GM12878 (cell line): ENCODE measurements around the gene HS3ST6. TPM values are rescaled to one million over a fixed set of nuclear protein-coding genes. Genes with fewer than 3 reads are reported as not detected.
A peak's percentile ranks its signal among the peaks of the same experiment; 100 is the strongest.

Experiments
- ATAC-seq: fragments of 200-7000 bp; cut with Tn5 transposase; 3 replicates; pipeline ENCODE4 v1.9.1; 2020; ENCODE audit warnings: mild to moderate bottlenecking, moderate library complexity
- BruUV-seq: library from RNA; stranded (reverse); fragments of 400-500 nt; replicated peaks from 2 replicates; lab custom pipeline; 2021; lab: Mats Ljungman, UMichigan
- CTCF ChIA-PET: fragments of 300-600 bp; sonication (Branson Sonifier 250); formaldehyde crosslinking; extraction: SDS; loops from one replicate; lab custom pipeline; 2021; ENCODE audit warnings: inconsistent platforms; lab: Yijun Ruan, JAX
- POLR2A ChIA-PET: fragments of 350-600 bp; formaldehyde crosslinking; extraction: SDS; loops from one replicate; lab custom pipeline; 2021; ENCODE audit warnings: inconsistent platforms; lab: Charles Lee
- RAD21 ChIA-PET: fragments of 300-600 bp; sonication (Branson Sonifier 250); formaldehyde crosslinking; loops from one replicate; lab custom pipeline; 2023; ENCODE audit warnings: antibody characterized with exemption; ENCODE audit not compliant: unreplicated experiment; lab: Charles Lee
- SMC1A ChIA-PET: fragments of 300-600 bp; sonication (Branson Sonifier 250); formaldehyde crosslinking; loops from one replicate; lab custom pipeline; 2023; ENCODE audit not compliant: unreplicated experiment, uncharacterized antibody; lab: Charles Lee
- DNase-seq: peaks from one replicate; pipeline ENCODE4 v3.0.0-alpha.2; 2011; ENCODE audit warnings: low read depth, low spot score
- FAIRE-seq: peaks from 3 replicates; lab custom pipeline; 2011; peaks lifted over from hg19 to GRCh38; lab: Jason Lieb, UNC
- H2AFZ ChIP-seq: 2 replicates; pipeline ENCODE4 v1.6.0; 2011; ENCODE audit warnings: low read depth, low read length, control low read depth; ENCODE audit not compliant: control insufficient read depth
- H3K27ac ChIP-seq: 2 replicates; pipeline ENCODE4 v1.5.1; 2011; ENCODE audit warnings: control low read depth; ENCODE audit not compliant: control insufficient read depth, insufficient read depth
- H3K27me3 ChIP-seq, 2 experiments: replicated peaks in 1 of 2; 2 replicates each; pipeline versions ENCODE4 v1.6.0 to v1.6.1; 2011; ENCODE audit warnings: low read length in 1 of 2; ENCODE audit not compliant: control insufficient read depth in 2 of 2, insufficient read depth in 2 of 2
- H3K36me3 ChIP-seq, 2 experiments: 2 replicates each; pipeline ENCODE4 v1.5.1; 2011; ENCODE audit warnings: low read length in 1 of 2; ENCODE audit not compliant: control insufficient read depth in 2 of 2, insufficient read depth in 2 of 2
- H3K4me1 ChIP-seq: 2 replicates; pipeline ENCODE4 v1.6.1; 2011; ENCODE audit warnings: mild to moderate bottlenecking, low read length, moderate library complexity, mixed read lengths; ENCODE audit not compliant: control insufficient read depth, insufficient read depth
- H3K4me2 ChIP-seq: 2 replicates; pipeline ENCODE4 v1.6.0; 2011; ENCODE audit warnings: control low read depth; ENCODE audit not compliant: control insufficient read depth, insufficient read depth
- H3K4me3 ChIP-seq: fragments of 200-600 bp; sonication (generic); 2 replicates; pipeline ENCODE4 v1.5.1; 2016
- H3K79me2 ChIP-seq: 2 replicates; pipeline ENCODE4 v1.6.0; 2011; ENCODE audit warnings: low read length; ENCODE audit not compliant: control insufficient read depth, insufficient read depth
- H3K9ac ChIP-seq: 2 replicates; pipeline ENCODE4 v1.8.0; 2011; ENCODE audit warnings: low read length, control low read depth, mixed read lengths; ENCODE audit not compliant: control insufficient read depth, insufficient read depth
- H3K9me3 ChIP-seq: replicated peaks from 3 replicates; pipeline ENCODE4 v1.5.1; 2011; ENCODE audit warnings: mild to moderate bottlenecking, low read length; ENCODE audit not compliant: control insufficient read depth, insufficient read depth
- H4K20me1 ChIP-seq: 2 replicates; pipeline ENCODE4 v1.6.0; 2011; ENCODE audit not compliant: control insufficient read depth, insufficient read depth
- BACH1 ChIP-seq: fragments of 450-650 bp; IDR thresholded peaks from 2 replicates; pipeline ENCODE4 v1.6.1; 2017; ENCODE audit warnings: mild to moderate bottlenecking, borderline replicate concordance
- CBFB ChIP-seq: IDR thresholded peaks from 2 replicates; pipeline ENCODE4 v1.6.1; 2016; ENCODE audit warnings: antibody characterized with exemption, low read depth
- E4F1 ChIP-seq: fragments of 450-650 bp; IDR thresholded peaks from 2 replicates; pipeline ENCODE4 v1.6.1; 2018; ENCODE audit warnings: borderline replicate concordance, mild to moderate bottlenecking; ENCODE audit not compliant: partially characterized antibody
- IRF4 ChIP-seq: IDR thresholded peaks from 2 replicates; pipeline ENCODE4 v1.6.1; 2011; ENCODE audit warnings: low read depth, low read length
- NFYB ChIP-seq: IDR thresholded peaks from 2 replicates; pipeline ENCODE4 v1.6.1; 2011; ENCODE audit warnings: low read depth, mild to moderate bottlenecking, low read length, improper control_type of control experiment, moderate library complexity; ENCODE audit not compliant: insufficient read depth
- NR2C1 ChIP-seq: fragments of 450-650 bp; IDR thresholded peaks from 2 replicates; pipeline ENCODE4 v1.6.1; 2017; ENCODE audit warnings: antibody characterized with exemption, mild to moderate bottlenecking, moderate library complexity
- RELA ChIP-seq: fragments of 450-650 bp; IDR thresholded peaks from 2 replicates; pipeline ENCODE4 v1.8.0; 2014; ENCODE audit warnings: borderline replicate concordance; ENCODE audit not compliant: partially characterized antibody
- RUNX3 ChIP-seq: IDR thresholded peaks from 2 replicates; pipeline ENCODE4 v1.6.1; 2012; ENCODE audit warnings: low read length, inconsistent platforms
- ZNF592 ChIP-seq: fragments of 450-650 bp; IDR thresholded peaks from 2 replicates; pipeline ENCODE4 v1.6.1; 2017; ENCODE audit warnings: mild to moderate bottlenecking, moderate library complexity
- WGBS: methylation state at CpG from one replicate; pipeline ENCODE4 v1.1.6; 2016; ENCODE audit warnings: low lambda C conversion rate; ENCODE audit not compliant: insufficient replicate concordance, insufficient coverage; ENCODE audit errors: missing lambda C conversion rate; 5-methylcytosine and 5-hydroxymethylcytosine counted together
- in situ Hi-C: fragments of 300-500 bp; cut with MboI; formaldehyde crosslinking; loops from 9 replicates; pipeline ENCODE4 v1.14.3; 2018; ENCODE audit warnings: mixed read lengths
- intact Hi-C: fragments of 100-400 bp; cut with micrococcal nuclease; formaldehyde crosslinking; loops from one replicate; pipeline ENCODE4 v1.14.2; 2022; ENCODE audit not compliant: unreplicated experiment
- polyA plus RNA-seq, 11 experiments: library from polyadenylated mRNA; depleted of rRNA in 4 of 11; unstranded in 6 of 11; stranded (reverse) in 5 of 11; fragments of >200 nt; fragmentation: Nextera tagmentation in 4 of 11; fragmentation: Illumina TruSeq in 1 of 11; extraction: Ambion mirVana in 4 of 11; extraction: Trizol in 1 of 11; gene quantifications; 1 replicate in 1 of 11; 2 replicates in 10 of 11; pipeline versions ENCODE4 v1.2.1 to v1.2.3, GENCODE V29; 2011 to 2016; ENCODE audit warnings: inconsistent platforms in 2 of 11, missing spikeins in 2 of 11, low read depth in 1 of 11
- total RNA-seq, 4 experiments: library from RNA; depleted of rRNA in 3 of 4; stranded (reverse); fragments of >200 nt in 3 of 4; fragmentation: Illumina TruSeq in 1 of 4; extraction: Trizol in 1 of 4; gene quantifications; 2 replicates each; pipeline versions ENCODE4 v1.2.1 to v1.2.3, GENCODE V29; 2013 to 2021

HS3ST6 gene
- total and polyA plus RNA-seq, 10 of the 15 experiments (the other 5 are each of a cell fraction or from before 2014, with no cell fraction given): not detected

- TF ChIP-seq ZNF592: no peak
- TF ChIP-seq NFYB: no peak
- no peak for TF ChIP-seq BACH1
- TF ChIP-seq IRF4: no peak
- TF ChIP-seq RELA: no peak
Measured at GRCh38 chr16:1865902-1866690, 52.1 kb downstream of the HS3ST6 start (continued).

DNA sequence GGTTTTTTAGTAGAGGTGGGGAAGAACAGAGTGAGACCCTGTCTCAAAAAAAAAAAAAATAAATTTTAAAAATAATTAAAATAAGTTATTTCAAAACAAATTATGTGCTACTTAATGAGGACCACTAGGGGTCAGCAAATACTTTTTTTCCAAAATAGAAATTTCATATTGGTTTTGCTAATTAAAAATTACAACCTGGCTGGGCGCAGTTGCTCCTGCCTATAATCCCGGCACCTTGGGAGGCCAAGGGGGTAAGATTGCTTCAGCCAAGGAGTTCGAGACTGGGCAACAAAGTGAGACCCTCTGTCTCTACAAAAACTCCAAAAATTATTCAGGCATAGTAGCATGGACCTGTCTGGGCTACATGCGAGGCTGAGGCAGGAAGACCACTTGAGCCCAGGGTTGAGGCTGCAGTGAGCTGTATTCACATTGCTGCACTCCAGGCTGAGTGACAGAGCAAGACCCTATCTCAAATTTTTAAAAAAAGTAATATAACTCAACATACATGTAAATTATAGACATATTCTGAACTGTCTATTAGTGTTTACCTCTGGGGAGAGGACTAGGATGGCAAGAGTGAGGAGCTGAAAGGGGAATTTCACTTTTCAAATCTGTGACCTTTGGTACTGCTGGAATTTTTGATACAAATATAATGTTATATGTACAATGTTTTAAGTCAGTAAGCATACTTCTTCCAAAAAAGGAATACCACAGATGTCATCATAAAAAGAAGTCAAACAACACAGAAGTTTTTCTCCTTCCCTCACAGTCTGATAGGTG, 54.3 kb downstream of the HS3ST6 start:
- in situ Hi-C loops (loop anchor here (10.0 kb wide), 2 partner anchors 71 to 281 kb away; partner anchors contain the start of gene RAB26), intact Hi-C loops (loop anchor here (2.0 kb wide), 1 partner anchor 65 kb away; no protein-coding TSS in a partner anchor)
- H3K27ac ChIP-seq: no peak overlapping the region
- no peak overlapping the region for H3K9ac ChIP-seq
- ChIA-PET SMC1A (interaction anchor here (1.0 to 1.2 kb wide), 2 partner anchors 13 to 65 kb away, joined by 3 to 4 read pairs; no protein-coding TSS in a partner anchor), RAD21 (no interaction called here), CTCF (interaction anchor here (0.6 to 3.2 kb wide), 7 partner anchors 11 to 289 kb away, joined by 3 to 21 read pairs (median 5); no protein-coding TSS in a partner anchor), POLR2A (no interaction called here)
- H3K4me2 ChIP-seq: no peak overlapping the region; the same call in 1 of the 2 replicates
- FAIRE-seq (peak; percentile 71), DNase-seq (no peak), ATAC-seq (peak; percentile 55)
- no peaks in the 10 kb centered on the region for H4K20me1 ChIP-seq
- H2AFZ ChIP-seq: no peak overlapping the region
- no TSS peak for BruUV-seq
- H3K27me3 ChIP-seq: no peaks in the 10 kb centered on the region; a peak in 2 of 4 replicates
- H3K4me1 ChIP-seq: no peaks in the 10 kb centered on the region
- no peaks in the 10 kb centered on the region for H3K36me3 ChIP-seq
- H3K9me3 ChIP-seq: no peaks in the 10 kb centered on the region
- WGBS: 0% methylated on average over 4 of the region's 4 CpGs
- no peak overlapping the region for H3K4me3 ChIP-seq
- H3K79me2 ChIP-seq: no peaks in the 10 kb centered on the region
- TF ChIP-seq CBFB (no peak), E4F1 (no peak), NR2C1 (no peak), RUNX3 (no peak)
